ENCODE data around the gene PCCA. TPM values are rescaled to one million over a fixed set of nuclear protein-coding genes. Genes with fewer than 3 reads are reported as not detected.
"Not testable (repeated sequence)": the region's sequence is repeated elsewhere in the genome, so short reads cannot be mapped to it uniquely, and the experiment has no call there.

The PCCA gene
- polyA plus RNA-seq, 4 donors, result 3.0 to 24.7 (median 14.8) TPM

GRCh38 chr13:100387416-100387815 is 298.5 kb downstream of the PCCA start:
- Histone ChIP-seq H3K4me1 (ENCODE audit: control insufficient read depth in 3 of 3, insufficient read depth in 2 of 3, low read depth in 1 of 3, low read length in 2 of 3) (peaks cover 0 to 3% (median 0%) of the 10 kb centered on the region in 3 donors), H3K27ac (ENCODE audit: low read depth in 1 of 3, low read length in 2 of 3) (no peak overlapping the region), H3K9me3 (ENCODE audit: control insufficient read depth in 2 of 2, insufficient read depth in 1 of 2, low read depth in 1 of 2, low read length in 1 of 2) (no peaks in the 10 kb centered on the region), H3K36me3 (ENCODE audit: control insufficient read depth in 3 of 3, insufficient read depth in 2 of 3, low read depth in 1 of 3, low read length in 3 of 3) (no peaks in the 10 kb centered on the region), H3K27me3 (ENCODE audit: control insufficient read depth in 3 of 3, insufficient read depth in 3 of 3, low read length in 3 of 3) (no peaks in the 10 kb centered on the region), H3K4me3 (ENCODE audit: low read depth in 1 of 3, low read length in 3 of 3) (no peak overlapping the region)
- FAIRE-seq (no peak), DNase-seq (no peak)
- WGBS, 3 donors, result 90 to 93% (median 93%) methylated on average over 3 of the region's 3 CpGs

- not testable (repeated sequence) for DNase-seq
These were observed 299.3 kb downstream of the PCCA start for GRCh38 chr13:100388150-100388549.

GRCh38 chr13:100388923-100389322 is 300.0 kb downstream of the PCCA start:
- Histone ChIP-seq H3K4me1 (ENCODE audit: control insufficient read depth in 3 of 3, insufficient read depth in 2 of 3, low read depth in 1 of 3, low read length in 2 of 3) (peaks cover 0 to 3% (median 0%) of the 10 kb centered on the region in 3 donors), H3K9me3 (ENCODE audit: control insufficient read depth in 2 of 2, insufficient read depth in 1 of 2, low read depth in 1 of 2, low read length in 1 of 2) (no peaks in the 10 kb centered on the region), H3K27me3 (ENCODE audit: control insufficient read depth in 3 of 3, insufficient read depth in 3 of 3, low read length in 3 of 3) (no peaks in the 10 kb centered on the region), H3K4me3 (ENCODE audit: low read depth in 1 of 3, low read length in 3 of 3) (no peak overlapping the region), H3K27ac (ENCODE audit: low read depth in 1 of 3, low read length in 2 of 3) (no peak overlapping the region), H3K36me3 (ENCODE audit: control insufficient read depth in 3 of 3, insufficient read depth in 2 of 3, low read depth in 1 of 3, low read length in 3 of 3) (no peaks in the 10 kb centered on the region)
- DNase-seq, result no peak
- FAIRE-seq, result no peak
- 82 to 96% (median 90%) methylated on average over 4 of the region's 4 CpGs for WGBS, 3 donors

More at GRCh38 chr13:100388150-100388549, 299.3 kb downstream of the PCCA start:
- FAIRE-seq; H3K9me3 ChIP-seq (ENCODE audit: control insufficient read depth in 2 of 2, insufficient read depth in 1 of 2, low read depth in 1 of 2, low read length in 1 of 2); H3K4me1 ChIP-seq (ENCODE audit: control insufficient read depth in 3 of 3, insufficient read depth in 2 of 3, low read depth in 1 of 3, low read length in 2 of 3); H3K27ac ChIP-seq (ENCODE audit: low read depth in 1 of 3, low read length in 2 of 3); H3K36me3 ChIP-seq (ENCODE audit: control insufficient read depth in 3 of 3, insufficient read depth in 2 of 3, low read depth in 1 of 3, low read length in 3 of 3); H3K27me3 ChIP-seq (ENCODE audit: control insufficient read depth in 3 of 3, insufficient read depth in 3 of 3, low read length in 3 of 3); H3K4me3 ChIP-seq (ENCODE audit: low read depth in 1 of 3, low read length in 3 of 3): not testable (repeated sequence)
- 97 to 99% (median 98%) methylated on average over 5 of the region's 5 CpGs for WGBS, 3 donors

- FAIRE-seq, result no peak
- Histone ChIP-seq H3K36me3 (ENCODE audit: control insufficient read depth in 3 of 3, insufficient read depth in 2 of 3, low read depth in 1 of 3, low read length in 3 of 3) (no peaks in the 10 kb centered on the region), H3K4me1 (ENCODE audit: control insufficient read depth in 3 of 3, insufficient read depth in 2 of 3, low read depth in 1 of 3, low read length in 2 of 3) (peaks cover 0 to 3% (median 0%) of the 10 kb centered on the region in 3 donors), H3K27ac (ENCODE audit: low read depth in 1 of 3, low read length in 2 of 3) (no peak overlapping the region), H3K4me3 (ENCODE audit: low read depth in 1 of 3, low read length in 3 of 3) (no peak overlapping the region), H3K27me3 (ENCODE audit: control insufficient read depth in 3 of 3, insufficient read depth in 3 of 3, low read length in 3 of 3) (no peaks in the 10 kb centered on the region), H3K9me3 (ENCODE audit: control insufficient read depth in 2 of 2, insufficient read depth in 1 of 2, low read depth in 1 of 2, low read length in 1 of 2) (no peaks in the 10 kb centered on the region)
- no peak for DNase-seq
- WGBS, 3 donors, result 83 to 94% (median 86%) methylated on average over 3 of the region's 3 CpGs
These were observed 300.7 kb downstream of the PCCA start for GRCh38 chr13:100389617-100390016.

- peak; percentile 28 to 81 for DNase-seq
- H3K27me3 ChIP-seq (ENCODE audit: control insufficient read depth in 3 of 3, insufficient read depth in 3 of 3, low read length in 3 of 3), result no peaks in the 10 kb centered on the region
- H3K4me3 ChIP-seq (ENCODE audit: low read depth in 1 of 3, low read length in 3 of 3), result no peak overlapping the region
- H3K9me3 ChIP-seq (ENCODE audit: control insufficient read depth in 2 of 2, insufficient read depth in 1 of 2, low read depth in 1 of 2, low read length in 1 of 2), result no peaks in the 10 kb centered on the region
- peak overlapping the region in 1 of 3 donors; percentile 60 for H3K27ac ChIP-seq (ENCODE audit: low read depth in 1 of 3, low read length in 2 of 3)
- H3K4me1 ChIP-seq (ENCODE audit: control insufficient read depth in 3 of 3, insufficient read depth in 2 of 3, low read depth in 1 of 3, low read length in 2 of 3), result peaks cover 0 to 3% (median 0%) of the 10 kb centered on the region in 3 donors
- WGBS, 3 donors, result 80 to 89% (median 86%) methylated on average over 12 of the region's 12 CpGs
- H3K36me3 ChIP-seq (ENCODE audit: control insufficient read depth in 3 of 3, insufficient read depth in 2 of 3, low read depth in 1 of 3, low read length in 3 of 3), result no peaks in the 10 kb centered on the region
- no peak for FAIRE-seq
These were observed 304.1 kb downstream of the PCCA start for GRCh38 chr13:100392709-100393630.

- no peaks in the 10 kb centered on the region for H3K9me3 ChIP-seq (ENCODE audit: control insufficient read depth in 2 of 2, insufficient read depth in 1 of 2, low read depth in 1 of 2, low read length in 1 of 2)
- H3K4me3 ChIP-seq (ENCODE audit: low read depth in 1 of 3, low read length in 3 of 3), result no peak overlapping the region
- 57 to 85% (median 66%) methylated on average over 9 of the region's 9 CpGs for WGBS, 3 donors
- no peaks in the 10 kb centered on the region for H3K27me3 ChIP-seq (ENCODE audit: control insufficient read depth in 3 of 3, insufficient read depth in 3 of 3, low read length in 3 of 3)
- DNase-seq (no peak), FAIRE-seq (no peak)
- peaks cover 0 to 3% (median 0%) of the 10 kb centered on the region in 3 donors for H3K4me1 ChIP-seq (ENCODE audit: control insufficient read depth in 3 of 3, insufficient read depth in 2 of 3, low read depth in 1 of 3, low read length in 2 of 3)
- no peak overlapping the region for H3K27ac ChIP-seq (ENCODE audit: low read depth in 1 of 3, low read length in 2 of 3)
- no peaks in the 10 kb centered on the region for H3K36me3 ChIP-seq (ENCODE audit: control insufficient read depth in 3 of 3, insufficient read depth in 2 of 3, low read depth in 1 of 3, low read length in 3 of 3)
These were observed 305.3 kb downstream of the PCCA start for GRCh38 chr13:100394005-100394695.

- no peak for FAIRE-seq
- WGBS, 3 donors, result 54 to 73% (median 59%) methylated on average over 4 of the region's 4 CpGs
These were observed 306.9 kb downstream of the PCCA start for GRCh38 chr13:100395698-100396373.

GRCh38 chr13:100396776-100397175 is 307.9 kb downstream of the PCCA start:
- peaks cover 0 to 3% (median 0%) of the 10 kb centered on the region in 3 donors for H3K4me1 ChIP-seq (ENCODE audit: control insufficient read depth in 3 of 3, insufficient read depth in 2 of 3, low read depth in 1 of 3, low read length in 2 of 3)
- H3K9me3 ChIP-seq (ENCODE audit: control insufficient read depth in 2 of 2, insufficient read depth in 1 of 2, low read depth in 1 of 2, low read length in 1 of 2), result no peaks in the 10 kb centered on the region
- H3K36me3 ChIP-seq (ENCODE audit: control insufficient read depth in 3 of 3, insufficient read depth in 2 of 3, low read depth in 1 of 3, low read length in 3 of 3), result no peaks in the 10 kb centered on the region
- 87 to 89% (median 88%) methylated on average over 6 of the region's 6 CpGs for WGBS, 3 donors
- no peak overlapping the region for H3K4me3 ChIP-seq (ENCODE audit: low read depth in 1 of 3, low read length in 3 of 3)
- no peaks in the 10 kb centered on the region for H3K27me3 ChIP-seq (ENCODE audit: control insufficient read depth in 3 of 3, insufficient read depth in 3 of 3, low read length in 3 of 3)
- DNase-seq, result no peak
- H3K27ac ChIP-seq (ENCODE audit: low read depth in 1 of 3, low read length in 2 of 3), result no peak overlapping the region
- FAIRE-seq, result no peak

More at GRCh38 chr13:100395698-100396373, 306.9 kb downstream of the PCCA start:
- DNase-seq, result no peak
- H3K4me1 ChIP-seq (ENCODE audit: control insufficient read depth in 3 of 3, insufficient read depth in 2 of 3, low read depth in 1 of 3, low read length in 2 of 3), result peaks cover 0 to 3% (median 0%) of the 10 kb centered on the region in 3 donors
- no peaks in the 10 kb centered on the region for H3K9me3 ChIP-seq (ENCODE audit: control insufficient read depth in 2 of 2, insufficient read depth in 1 of 2, low read depth in 1 of 2, low read length in 1 of 2)
- H3K27me3 ChIP-seq (ENCODE audit: control insufficient read depth in 3 of 3, insufficient read depth in 3 of 3, low read length in 3 of 3), result no peaks in the 10 kb centered on the region
- H3K36me3 ChIP-seq (ENCODE audit: control insufficient read depth in 3 of 3, insufficient read depth in 2 of 3, low read depth in 1 of 3, low read length in 3 of 3), result no peaks in the 10 kb centered on the region
- H3K4me3 ChIP-seq (ENCODE audit: low read depth in 1 of 3, low read length in 3 of 3), result no peak overlapping the region
- H3K27ac ChIP-seq (ENCODE audit: low read depth in 1 of 3, low read length in 2 of 3), result no peak overlapping the region

Measured in small intestine (tissue), 7 donors.